GM21576 (cell line): ENCODE data around the gene CSF2.

ENCODE experiments used
- ATAC-seq: cut with Tn5 transposase; IDR thresholded peaks from one replicate; pipeline ENCODE4 v1.9.1; 2021; ENCODE audit warnings: mild to moderate bottlenecking, moderate library complexity; ENCODE audit not compliant: unreplicated experiment

Gene CSF2

GRCh38 chr5:132054697-132055440 is 18.7 kb upstream of the CSF2 start:
- ATAC-seq: no peak

GRCh38 chr5:132055441-132055807 is 18.2 kb upstream of the CSF2 start:
- ATAC-seq: no peak

DNA sequence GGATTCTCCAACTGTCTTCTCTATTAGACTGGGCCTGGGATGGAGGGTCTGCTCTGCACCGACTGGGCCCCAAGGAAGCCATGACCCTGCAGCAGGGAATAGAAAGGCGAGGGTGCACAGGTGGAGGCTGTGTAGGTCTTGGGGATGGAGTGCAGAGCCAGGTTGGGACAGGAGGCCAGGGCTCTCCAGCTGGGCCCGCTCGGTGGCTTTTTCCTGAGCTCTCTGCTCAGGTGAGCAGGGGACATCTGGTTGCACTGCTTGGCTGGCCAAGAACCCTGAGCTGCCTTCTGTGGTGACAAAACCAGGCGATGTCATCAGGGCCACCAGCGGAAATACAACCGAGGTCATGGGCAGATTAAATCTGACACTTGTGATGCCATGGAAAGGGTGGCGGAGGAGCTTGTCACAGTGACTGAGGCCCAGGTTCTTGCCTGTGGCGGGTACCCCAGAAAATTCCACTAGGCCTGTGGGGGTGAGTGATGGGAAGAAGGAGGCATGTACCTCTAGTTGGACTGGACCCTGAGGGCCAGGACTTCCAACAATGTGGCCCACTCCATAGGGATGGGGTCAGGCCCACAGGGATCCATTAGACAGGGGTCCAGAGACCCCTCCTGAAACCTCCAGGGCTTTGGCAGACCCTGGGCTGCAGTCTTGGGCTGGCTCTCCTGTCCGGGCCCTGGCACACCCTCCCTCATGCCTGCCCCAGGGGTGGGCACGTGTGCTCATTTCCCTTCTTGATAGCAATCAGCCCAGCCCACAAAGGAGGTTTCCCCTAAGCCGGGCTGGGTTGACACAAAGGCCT is 17.6 kb upstream of the CSF2 start:
- ATAC-seq: no peak

GRCh38 chr5:132056610-132057497 is 16.7 kb upstream of the CSF2 start:
- no peak for ATAC-seq

DNA sequence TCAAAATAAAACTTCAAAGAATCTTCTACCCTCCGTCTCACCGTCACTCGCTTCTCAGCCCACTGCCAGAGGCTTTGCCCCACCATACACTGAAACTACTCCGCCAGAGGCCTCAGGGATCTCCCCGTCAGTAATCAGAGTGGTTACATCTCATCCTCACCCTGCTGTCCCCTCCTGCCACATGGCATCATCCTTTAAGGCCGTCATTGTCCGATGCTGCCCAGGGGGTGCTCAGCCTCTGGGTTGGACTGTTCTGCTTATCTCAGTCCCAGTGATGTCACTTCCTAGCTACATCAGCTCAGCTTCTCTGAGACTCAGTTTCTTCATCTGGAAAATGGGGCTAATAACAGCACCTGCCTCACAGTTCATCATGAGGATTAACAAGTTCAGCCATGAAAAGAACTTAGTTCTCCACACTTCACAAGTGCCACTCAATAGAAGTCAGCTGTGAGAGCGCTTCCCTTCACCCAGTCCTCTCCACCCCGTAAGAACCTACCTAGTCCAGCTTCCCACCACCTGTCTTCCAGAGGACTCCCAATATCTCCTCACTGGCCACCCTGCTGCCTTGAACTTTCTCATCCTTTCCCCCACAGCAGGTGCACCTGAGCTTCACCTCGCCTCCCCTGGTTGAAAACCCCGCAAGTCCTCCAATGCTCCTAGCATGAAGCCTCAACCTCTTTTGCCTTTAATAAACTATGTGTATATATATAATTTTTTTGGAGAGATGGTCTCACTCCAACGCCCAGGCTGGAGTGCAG is 15.9 kb upstream of the CSF2 start:
- no peak for ATAC-seq

GRCh38 chr5:132058646-132059042 is 14.9 kb upstream of the CSF2 start:
- no peak for ATAC-seq

- ATAC-seq: no peak
Observed at GRCh38 chr5:132059043-132059695, 14.4 kb upstream of the CSF2 start.

DNA sequence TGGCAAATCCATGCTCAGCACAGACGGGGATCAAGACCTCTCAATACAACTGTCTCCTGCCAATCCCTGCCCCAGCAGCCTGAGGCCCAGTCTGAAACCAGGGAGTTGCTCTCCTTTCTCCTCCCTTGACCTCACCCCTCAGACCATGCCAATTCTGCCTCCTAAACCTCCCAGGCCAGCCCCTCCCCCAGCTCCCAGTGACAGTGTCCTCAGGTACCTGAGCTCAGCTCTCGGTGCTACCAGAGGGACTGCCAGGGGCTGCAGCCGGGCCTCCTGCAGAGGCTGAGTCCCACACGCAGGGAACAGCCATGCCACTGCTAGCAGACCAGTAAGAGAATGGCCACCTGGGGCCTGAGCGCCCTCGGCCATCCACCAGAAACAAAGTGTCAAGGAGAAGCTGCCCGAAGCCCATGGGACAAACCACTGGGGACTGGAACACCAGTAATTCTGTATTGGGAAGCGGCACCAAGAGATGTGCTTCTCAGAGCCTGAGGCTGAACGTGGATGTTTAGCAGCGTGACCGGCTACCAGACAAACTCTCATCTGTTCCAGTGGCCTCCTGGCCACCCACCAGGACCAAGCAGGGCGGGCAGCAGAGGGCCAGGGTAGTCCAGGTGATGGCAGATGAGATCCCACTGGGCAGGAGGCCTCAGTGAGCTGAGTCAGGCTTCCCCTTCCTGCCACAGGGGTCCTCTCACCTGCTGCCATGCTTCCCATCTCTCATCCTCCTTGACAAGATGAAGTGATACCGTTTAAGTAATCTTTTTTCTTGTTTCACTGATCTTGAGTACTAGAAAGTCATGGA is 13.7 kb upstream of the CSF2 start:
- ATAC-seq: no peak

DNA sequence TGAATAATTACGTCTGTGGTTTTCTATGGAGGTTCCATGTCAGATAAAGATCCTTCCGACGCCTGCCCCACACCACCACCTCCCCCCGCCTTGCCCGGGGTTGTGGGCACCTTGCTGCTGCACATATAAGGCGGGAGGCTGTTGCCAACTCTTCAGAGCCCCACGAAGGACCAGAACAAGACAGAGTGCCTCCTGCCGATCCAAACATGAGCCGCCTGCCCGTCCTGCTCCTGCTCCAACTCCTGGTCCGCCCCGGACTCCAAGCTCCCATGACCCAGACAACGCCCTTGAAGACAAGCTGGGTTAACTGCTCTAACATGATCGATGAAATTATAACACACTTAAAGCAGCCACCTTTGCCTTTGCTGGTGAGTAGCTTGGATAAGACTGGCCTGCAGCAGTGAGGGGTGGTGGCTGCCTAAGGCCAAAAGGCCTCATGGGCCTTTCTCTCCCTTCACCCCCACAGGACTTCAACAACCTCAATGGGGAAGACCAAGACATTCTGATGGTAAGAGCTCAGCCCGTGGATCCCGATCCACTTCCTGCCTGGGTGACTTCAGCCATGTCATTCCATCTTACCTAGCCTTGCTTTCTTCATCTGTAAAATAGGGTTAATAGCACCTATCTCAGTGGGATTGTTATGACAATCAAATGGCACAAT is 13.0 kb upstream of the CSF2 start, which contains the start of gene IL3:
TSS of gene IL3 (plus strand) at position 155 of the 661 bp plus-strand sequence. CDS start at position 207, 52 bp downstream.
- ATAC-seq: no peak

- peak; percentile 53 for ATAC-seq
Observed at GRCh38 chr5:132063090-132063911, 10.3 kb upstream of the CSF2 start.

- no peak for ATAC-seq
Observed at GRCh38 chr5:132064140-132064539, 9.4 kb upstream of the CSF2 start.

DNA sequence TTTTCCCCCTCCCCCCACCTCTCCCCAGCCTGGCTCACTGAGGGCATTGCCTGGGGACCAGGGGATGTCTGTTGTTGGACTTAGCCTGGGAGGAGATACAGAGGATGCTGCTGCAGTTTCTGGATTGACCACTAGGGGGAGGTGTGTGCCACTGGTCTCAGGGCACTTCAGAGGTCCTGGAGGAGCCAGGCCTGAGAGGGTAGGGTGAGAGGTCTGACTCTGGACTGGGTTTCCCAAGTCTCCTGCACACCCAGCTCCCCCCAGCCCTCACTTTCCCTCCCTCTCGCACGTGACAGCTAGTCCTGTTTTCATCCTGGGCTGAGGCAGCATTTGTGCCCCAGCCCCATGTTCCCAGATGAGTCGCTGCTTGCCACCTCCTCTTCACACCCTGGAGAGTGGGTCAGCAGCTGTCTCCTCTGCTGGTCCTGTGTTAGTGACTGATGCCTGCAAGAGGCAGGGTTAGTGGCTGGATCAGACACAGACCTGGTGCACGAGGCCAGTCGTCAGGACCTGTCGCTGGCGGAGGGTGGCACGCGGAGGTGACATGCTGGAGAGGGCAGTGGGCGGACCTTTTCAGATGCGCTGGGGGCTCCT is 8.8 kb upstream of the CSF2 start:
- peak; percentile 61 for ATAC-seq

DNA sequence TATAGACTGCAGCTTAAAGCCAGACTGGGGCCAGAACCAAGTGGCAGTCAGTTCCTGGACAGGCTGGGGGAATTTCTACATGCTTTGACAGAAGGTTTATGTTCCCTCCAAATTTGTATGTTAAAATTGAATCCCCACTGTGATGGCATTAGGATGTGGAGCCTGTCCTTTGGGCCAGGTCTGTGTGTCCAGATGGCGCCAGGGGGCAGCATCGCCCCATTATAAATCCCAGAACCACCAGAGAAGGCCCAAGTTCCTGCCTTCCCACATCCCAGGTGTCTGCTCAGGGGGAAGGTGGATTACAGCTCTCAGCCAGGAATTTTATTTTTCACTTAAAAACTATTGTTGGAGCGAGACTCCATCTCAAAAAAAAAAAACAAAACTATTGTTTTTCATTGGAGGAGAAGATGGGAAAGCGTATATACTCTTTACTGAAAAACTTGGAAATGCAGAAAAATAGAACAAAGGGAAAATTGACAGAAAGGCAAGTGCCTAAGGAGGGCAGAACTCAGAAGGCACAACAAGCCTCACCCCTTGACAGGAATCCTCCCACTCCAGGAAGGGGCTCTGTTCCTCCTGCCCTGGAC is 8.1 kb upstream of the CSF2 start:
- peak; percentile 30 for ATAC-seq

- no peak for ATAC-seq
Observed at GRCh38 chr5:132065951-132066701, 7.5 kb upstream of the CSF2 start.

DNA sequence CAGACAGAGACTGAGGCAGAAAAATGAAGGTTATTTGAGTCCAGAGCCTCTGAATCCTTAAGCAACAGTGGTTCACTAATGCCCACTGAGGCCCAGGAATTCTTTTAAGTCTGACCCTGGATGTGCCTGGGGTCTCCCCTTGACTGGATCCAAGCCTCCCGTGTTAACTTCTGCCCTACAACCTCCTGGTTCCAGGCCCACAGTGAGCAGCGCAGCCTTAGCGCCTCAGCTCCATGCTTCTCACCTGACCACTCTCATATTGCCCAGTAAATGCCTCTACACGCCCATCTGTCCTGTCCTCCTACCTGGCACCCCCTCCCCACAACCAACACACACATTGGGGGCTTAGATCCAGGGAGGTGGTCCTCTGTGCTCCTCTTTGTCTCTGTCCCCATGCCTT is 6.7 kb upstream of the CSF2 start:
- ATAC-seq: no peak

DNA sequence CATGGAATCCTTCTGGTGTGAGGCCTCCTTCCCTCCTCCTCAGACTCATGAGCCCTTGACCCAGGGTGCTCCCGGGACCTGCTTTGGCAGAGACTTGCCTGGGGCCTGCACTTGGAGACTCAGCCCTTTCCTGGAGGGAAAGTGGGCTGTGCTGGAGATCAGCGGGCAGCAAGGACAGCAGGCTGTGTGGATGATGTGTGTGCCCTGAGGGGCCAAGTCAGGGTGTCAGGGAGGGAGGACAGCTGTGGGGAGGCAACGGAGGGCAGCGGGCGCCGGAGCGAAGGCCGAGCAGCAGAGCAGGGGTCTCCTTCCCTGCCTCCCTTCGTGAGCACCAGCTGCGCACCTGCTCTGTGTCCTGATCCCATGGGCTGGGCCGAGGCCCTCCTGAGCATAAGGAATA is 6.1 kb upstream of the CSF2 start:
- ATAC-seq: no peak
